ENCODE data around the gene RNF5.

GRCh38 chr6:32168350-32168749, 9.9 kb upstream of the RNF5 start:
- TF ChIP-seq POLR2A (IDR thresholded peaks at IDR 0.05; ENCODE audit: low read length) (no peak), GATA1 (IDR thresholded peaks at IDR 0.05; ENCODE audit: low read depth, low read length) (no peak)

Data from erythroblast (primary cell).